HCT116 (cell line): Measurements from ENCODE around the gene CASK. TPM values are rescaled to one million over a fixed set of nuclear protein-coding genes. Genes with fewer than 3 reads are reported as not detected.

Experiments used
- ATAC-seq: fragments of 200-7000 bp; cut with Tn5 transposase; 2 replicates; pipeline ENCODE4 v1.9.1; 2020; ENCODE audit warnings: mild to moderate bottlenecking, moderate library complexity
- BruUV-seq: library from RNA; stranded (reverse); fragments of 400-500 nt; replicated peaks from 2 replicates; lab custom pipeline; 2021; lab: Mats Ljungman, UMichigan
- CTCF ChIA-PET: fragments of 300-600 bp; sonication (Branson Sonifier 250); formaldehyde crosslinking; loops from one replicate; lab custom pipeline; 2021; ENCODE audit warnings: antibody characterized with exemption; lab: Charles Lee
- POLR2A ChIA-PET: fragments of 300-600, 350-600 bp; sonication (Branson Sonifier 250); formaldehyde crosslinking; loops from one replicate; lab custom pipeline; 2021; ENCODE audit warnings: antibody characterized with exemption; lab: Charles Lee
- RAD21 ChIA-PET, 2 experiments: fragments of 300-600 bp; sonication (Branson Sonifier 250); formaldehyde crosslinking; loops; one replicate each; lab custom pipeline; 2023; ENCODE audit warnings: low total read pairs in 2 of 2; ENCODE audit not compliant: uncharacterized antibody in 2 of 2, unreplicated experiment in 2 of 2, low non-redundant PET in 1 of 2; lab: Charles Lee
- DNase-seq: peaks from one replicate; pipeline ENCODE4 v3.0.0-alpha.2; 2010; ENCODE audit warnings: low read depth, low spot score
- H2AFZ ChIP-seq: fragments of 200-600 bp; shearing (Covaris generic), sonication (generic); 2 replicates; pipeline ENCODE4 v1.6.1; 2017; ENCODE audit warnings: low read depth, mixed run types, mixed read lengths, antibody characterized with exemption, low read length; ENCODE audit not compliant: poor library complexity, severe bottlenecking
- H3K27ac ChIP-seq: 2 replicates; pipeline ENCODE4 v1.5.1; 2012; ENCODE audit warnings: low read depth, low read length
- H3K27me3 ChIP-seq: fragments of 200-600 bp; sonication (generic); 2 replicates; pipeline ENCODE4 v1.6.1; 2016; ENCODE audit warnings: mixed run types, low read length, mixed read lengths; ENCODE audit not compliant: insufficient read depth
- H3K36me3 ChIP-seq, 2 experiments: fragments of 200-500 bp in 1 of 2; fragments of 200-600 bp in 1 of 2; sonication (Bioruptor generic) in 1 of 2; sonication (generic) in 1 of 2; 2 replicates each; pipeline versions ENCODE4 v1.5.1 to v1.6.1; 2014 to 2016; ENCODE audit warnings: low read length in 2 of 2, inconsistent platforms in 1 of 2, mixed read lengths in 1 of 2, mixed run types in 1 of 2; ENCODE audit not compliant: insufficient read depth in 2 of 2, control insufficient read depth in 1 of 2
- H3K4me1 ChIP-seq, 2 experiments: fragments of 200-600 bp in 1 of 2; sonication (generic) in 1 of 2; 2 replicates each; pipeline versions ENCODE4 v1.5.1 to v1.6.1; 2012 to 2017; ENCODE audit warnings: low read length in 2 of 2, inconsistent platforms in 1 of 2, mild to moderate bottlenecking in 1 of 2, mixed read lengths in 1 of 2, mixed run types in 1 of 2, moderate library complexity in 1 of 2; ENCODE audit not compliant: insufficient read depth in 2 of 2, control insufficient read depth in 1 of 2
- H3K4me2 ChIP-seq: fragments of 200-600 bp; sonication (generic); 2 replicates; pipeline ENCODE4 v1.6.1; 2017; ENCODE audit warnings: mixed run types, low read length, mixed read lengths
- H3K4me3 ChIP-seq, 2 experiments: fragments of 200-600 bp in 1 of 2; sonication (generic) in 1 of 2; replicated peaks in 1 of 2; 2 replicates each; pipeline ENCODE4 v1.5.1; 2011 to 2016; ENCODE audit warnings: low read length in 2 of 2, control low read depth in 1 of 2, low read depth in 1 of 2, mild to moderate bottlenecking in 1 of 2, mixed read lengths in 1 of 2, mixed run types in 1 of 2
- H3K79me2 ChIP-seq: fragments of 200-600 bp; sonication (generic); 2 replicates; pipeline ENCODE4 v1.6.1; 2017; ENCODE audit warnings: mild to moderate bottlenecking, mixed run types, low read length, moderate library complexity, mixed read lengths; ENCODE audit not compliant: insufficient read depth
- H3K9ac ChIP-seq: fragments of 200-600 bp; sonication (generic); 2 replicates; pipeline ENCODE4 v1.6.1; 2016; ENCODE audit warnings: low read length, mixed read lengths
- H3K9me2 ChIP-seq: fragments of 200-600 bp; sonication (generic), shearing (Covaris generic); 2 replicates; pipeline ENCODE4 v1.6.1; 2017; ENCODE audit warnings: mixed run types, mild to moderate bottlenecking, moderate library complexity; ENCODE audit not compliant: insufficient read depth
- H3K9me3 ChIP-seq, 2 experiments: fragments of 200-500 bp in 1 of 2; fragments of 200-600 bp in 1 of 2; sonication (Bioruptor generic) in 1 of 2; sonication (generic) in 1 of 2; 2 replicates each; pipeline ENCODE4 v1.6.1; 2014 to 2017; ENCODE audit warnings: low read length in 2 of 2, mixed read lengths in 2 of 2, inconsistent platforms in 1 of 2, low read depth in 1 of 2, mild to moderate bottlenecking in 1 of 2, mixed run types in 1 of 2, moderate library complexity in 1 of 2; ENCODE audit not compliant: control insufficient read depth in 1 of 2, insufficient read depth in 1 of 2
- H4K20me1 ChIP-seq: fragments of 200-600 bp; sonication (generic), shearing (Covaris generic); 2 replicates; pipeline ENCODE4 v1.6.1; 2017; ENCODE audit warnings: mixed run types, mild to moderate bottlenecking, moderate library complexity; ENCODE audit not compliant: insufficient read depth
- ATF3 ChIP-seq: IDR thresholded peaks from 2 replicates; pipeline ENCODE4 v1.6.1; 2012
- EGR1 ChIP-seq: IDR thresholded peaks from 2 replicates; pipeline ENCODE4 v1.6.1; 2012; ENCODE audit warnings: low read depth
- EZH2 ChIP-seq: fragments of 200-600 bp; sonication (generic); IDR thresholded peaks from 2 replicates; pipeline ENCODE4 v1.6.1; 2017; ENCODE audit warnings: antibody characterized with exemption, mixed run types
- EZH2phosphoT487 ChIP-seq: fragments of 200-600 bp; IDR thresholded peaks from 2 replicates; pipeline ENCODE4 v1.6.1; 2018; ENCODE audit warnings: antibody characterized with exemption, borderline replicate concordance
- SIN3A ChIP-seq: IDR thresholded peaks from 2 replicates; pipeline ENCODE4 v1.6.1; 2012; ENCODE audit warnings: low read depth
- YY1 ChIP-seq: IDR thresholded peaks from 2 replicates; pipeline ENCODE4 v1.6.1; 2011; ENCODE audit warnings: low read length, low read depth, moderate library complexity, mild to moderate bottlenecking; ENCODE audit not compliant: insufficient replicate concordance; ENCODE audit errors: extremely low read depth
- intact Hi-C: fragments of 100-400 bp; cut with micrococcal nuclease; formaldehyde crosslinking; loops from 2 replicates; pipeline ENCODE4 v1.10.0; 2022
- total RNA-seq: library from RNA; stranded (reverse); gene quantifications from one replicate; pipeline ENCODE4 v1.2.1, GENCODE V29; 2021; ENCODE audit not compliant: unreplicated experiment
- TF ChIP-seq, protein P1 (sequence below): IDR thresholded peaks from 2 replicates; pipeline ENCODE4 v1.6.1; 2011; ENCODE audit warnings: mild to moderate bottlenecking, low read length, moderate library complexity; ENCODE audit not compliant: insufficient replicate concordance; ENCODE audit errors: extremely low read depth
- TF ChIP-seq, protein P2 (sequence below): IDR thresholded peaks from 2 replicates; pipeline ENCODE4 v1.6.1; 2012

CASK gene
- total RNA-seq, 1 experiment from 2014 or later, result 39.0 TPM

- ChIA-PET RAD21 (no interaction called here), CTCF (no interaction called here), POLR2A (no interaction called here)
- no TSS peak for BruUV-seq
- Histone ChIP-seq H3K9me3 (no peaks in the 10 kb centered on the region), H3K36me3 (no peaks in the 10 kb centered on the region), H3K27ac (no peak overlapping the region), H2AFZ (no peak overlapping the region), H3K4me2 (peak overlapping the region; percentile 61), H3K27me3 (no peaks in the 10 kb centered on the region), H3K79me2 (peaks cover 5% of the 10 kb centered on the region; the same call in 1 of the 2 replicates), H3K4me3 (no peak overlapping the region), H4K20me1 (no peaks in the 10 kb centered on the region), H3K9ac (no peak overlapping the region), H3K9me2 (no peaks in the 10 kb centered on the region), H3K4me1 (peaks cover 18 to 39% of the 10 kb centered on the region in 2 experiments)
- ATAC-seq (no peak), DNase-seq (no peak)
- TF ChIP-seq YY1 (no peak), EZH2 (no peak), EGR1 (no peak), SIN3A (no peak)
- TF ChIP-seq, protein P1, sequence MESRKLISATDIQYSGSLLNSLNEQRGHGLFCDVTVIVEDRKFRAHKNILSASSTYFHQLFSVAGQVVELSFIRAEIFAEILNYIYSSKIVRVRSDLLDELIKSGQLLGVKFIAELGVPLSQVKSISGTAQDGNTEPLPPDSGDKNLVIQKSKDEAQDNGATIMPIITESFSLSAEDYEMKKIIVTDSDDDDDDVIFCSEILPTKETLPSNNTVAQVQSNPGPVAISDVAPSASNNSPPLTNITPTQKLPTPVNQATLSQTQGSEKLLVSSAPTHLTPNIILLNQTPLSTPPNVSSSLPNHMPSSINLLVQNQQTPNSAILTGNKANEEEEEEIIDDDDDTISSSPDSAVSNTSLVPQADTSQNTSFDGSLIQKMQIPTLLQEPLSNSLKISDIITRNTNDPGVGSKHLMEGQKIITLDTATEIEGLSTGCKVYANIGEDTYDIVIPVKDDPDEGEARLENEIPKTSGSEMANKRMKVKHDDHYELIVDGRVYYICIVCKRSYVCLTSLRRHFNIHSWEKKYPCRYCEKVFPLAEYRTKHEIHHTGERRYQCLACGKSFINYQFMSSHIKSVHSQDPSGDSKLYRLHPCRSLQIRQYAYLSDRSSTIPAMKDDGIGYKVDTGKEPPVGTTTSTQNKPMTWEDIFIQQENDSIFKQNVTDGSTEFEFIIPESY, result no peak
- TF ChIP-seq, protein P2, sequence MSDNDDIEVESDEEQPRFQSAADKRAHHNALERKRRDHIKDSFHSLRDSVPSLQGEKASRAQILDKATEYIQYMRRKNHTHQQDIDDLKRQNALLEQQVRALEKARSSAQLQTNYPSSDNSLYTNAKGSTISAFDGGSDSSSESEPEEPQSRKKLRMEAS, result no peak
- intact Hi-C loops, result no loop called here
Observed at GRCh38 chrX:41822892-41823291, 100.5 kb downstream of the CASK start.

DNA sequence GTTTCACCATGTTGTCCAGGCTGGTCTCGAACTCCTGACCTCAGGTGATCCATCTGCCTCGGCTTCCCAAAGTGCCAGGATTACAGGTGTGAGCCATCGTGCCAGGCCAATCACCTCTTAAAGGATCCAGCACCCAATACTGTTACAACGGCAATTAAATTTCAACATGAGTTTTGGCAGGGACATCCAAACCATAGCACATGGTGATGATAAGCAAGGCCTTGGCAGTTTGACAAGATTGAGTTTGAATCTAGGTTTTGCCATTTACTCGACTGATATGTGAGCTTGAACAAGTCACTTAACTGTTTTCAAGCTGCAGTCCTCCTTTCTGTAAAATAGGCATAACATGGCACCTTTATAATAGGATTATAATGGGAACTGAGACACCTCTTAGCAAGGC, 115.3 kb downstream of the CASK start:
- no peak for DNase-seq
- POLR2A ChIA-PET, result no interaction called here

More for the DNA sequence above, 115.3 kb downstream of the CASK start:
- CTCF ChIA-PET, result no interaction called here
- RAD21 ChIA-PET, result no interaction called here
- Histone ChIP-seq H4K20me1 (no peaks in the 10 kb centered on the region), H3K4me3 (no peak overlapping the region), H3K27ac (no peak overlapping the region), H3K4me1 (no peaks in the 10 kb centered on the region), H3K9me2 (no peaks in the 10 kb centered on the region), H3K36me3 (no peaks in the 10 kb centered on the region), H3K4me2 (no peak overlapping the region), H2AFZ (no peak overlapping the region), H3K9me3 (no peaks in the 10 kb centered on the region), H3K79me2 (no peaks in the 10 kb centered on the region), H3K27me3 (no peaks in the 10 kb centered on the region), H3K9ac (no peak overlapping the region)
- ATAC-seq, result no peak
- TF ChIP-seq ATF3 (no peak), EZH2phosphoT487 (no peak)
- no TSS peak for BruUV-seq
- intact Hi-C loops, result no loop called here
